ENCODE measurements around the gene MEGF10. TPM values are rescaled to one million over a fixed set of nuclear protein-coding genes. Genes with fewer than 3 reads are reported as not detected.

The MEGF10 gene
- polyA plus RNA-seq, 10 donors, result 26.3 to 43.1 (median 37.8) TPM

- DNase-seq, result peak in 1 of 3 donors; percentile 47
Observed at GRCh38 chr5:127409921-127410675, 119.5 kb downstream of the MEGF10 start.

- peak; percentile 56 to 91 (median 57) for DNase-seq
Observed at GRCh38 chr5:127410959-127411358, 120.4 kb downstream of the MEGF10 start.

GRCh38 chr5:127411381-127411780, 120.8 kb downstream of the MEGF10 start:
- no peak for DNase-seq

- DNase-seq, result no peak
Observed at GRCh38 chr5:127412698-127413097, 122.1 kb downstream of the MEGF10 start.

- no peak for DNase-seq
Observed at GRCh38 chr5:127415034-127415433, 124.4 kb downstream of the MEGF10 start.

- peak in 1 of 3 donors; percentile 51 for DNase-seq
Observed at GRCh38 chr5:127416906-127417305, 126.3 kb downstream of the MEGF10 start.

GRCh38 chr5:127417528-127417927, 126.9 kb downstream of the MEGF10 start:
- DNase-seq, result peak in 2 of 3 donors; percentile 56 to 62

GRCh38 chr5:127418367-127418766, 127.8 kb downstream of the MEGF10 start:
- no peak for DNase-seq

GRCh38 chr5:127418974-127419682, 128.5 kb downstream of the MEGF10 start:
- no peak for DNase-seq

- DNase-seq, result no peak
Observed at GRCh38 chr5:127419683-127420257, 129.2 kb downstream of the MEGF10 start.

GRCh38 chr5:127420758-127421157, 130.2 kb downstream of the MEGF10 start:
- DNase-seq, result no peak

GRCh38 chr5:127421471-127421870, 130.9 kb downstream of the MEGF10 start:
- no peak for DNase-seq

- DNase-seq, result no peak
Observed at GRCh38 chr5:127423173-127423798, 132.7 kb downstream of the MEGF10 start.

GRCh38 chr5:127425037-127425436, 134.4 kb downstream of the MEGF10 start:
- DNase-seq, result peak in 1 of 3 donors; percentile 46

- DNase-seq, result no peak
Observed at GRCh38 chr5:127425868-127426267, 135.3 kb downstream of the MEGF10 start.

- DNase-seq, result peak in 1 of 3 donors; percentile 44
Observed at GRCh38 chr5:127426661-127427060, 136.1 kb downstream of the MEGF10 start.

GRCh38 chr5:127428276-127428675, 137.7 kb downstream of the MEGF10 start:
- no peak for DNase-seq

GRCh38 chr5:127428748-127429147, 138.2 kb downstream of the MEGF10 start:
- DNase-seq, result no peak

GRCh38 chr5:127429928-127430327, 139.3 kb downstream of the MEGF10 start:
- DNase-seq, result no peak

- DNase-seq, result no peak
Observed at GRCh38 chr5:127430627-127431026, 140.0 kb downstream of the MEGF10 start.

- DNase-seq, result no peak
Observed at GRCh38 chr5:127431977-127432585, 141.5 kb downstream of the MEGF10 start.

- no peak for DNase-seq
Observed at GRCh38 chr5:127433526-127433925, 142.9 kb downstream of the MEGF10 start.
